Raji (cell line): ENCODE measurements around the gene SPRED2.

ENCODE experiments used
- POLR2A ChIP-seq: IDR thresholded peaks from 2 replicates; pipeline ENCODE4 v1.6.1; 2011; ENCODE audit warnings: low read depth, low read length, control low read depth; ENCODE audit not compliant: insufficient read depth

SPRED2 gene

DNA sequence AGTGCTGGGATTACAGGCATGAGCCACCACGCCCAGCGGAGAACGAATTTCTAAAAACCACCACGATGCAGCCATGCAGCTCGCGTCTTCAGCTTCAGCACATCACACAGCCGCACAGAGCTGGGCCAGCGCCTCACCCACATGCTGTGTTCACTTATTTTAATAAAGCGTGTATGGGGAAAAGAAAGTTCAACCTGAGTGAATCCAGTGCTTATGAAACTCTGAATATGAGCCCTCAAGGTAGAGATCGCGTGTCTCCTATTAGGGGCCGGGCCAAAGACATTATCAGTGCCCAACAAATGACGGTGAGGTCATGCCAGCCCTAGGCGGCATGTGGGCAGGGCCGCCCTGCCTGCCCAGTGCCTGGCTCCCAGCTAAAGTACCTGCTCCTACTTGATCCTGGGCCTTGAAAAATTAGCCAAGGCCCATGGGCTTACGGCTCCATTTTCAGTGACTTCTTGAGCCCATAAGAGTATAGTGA, 44.3 kb downstream of the SPRED2 start:
- TF ChIP-seq POLR2A, result no peak

DNA sequence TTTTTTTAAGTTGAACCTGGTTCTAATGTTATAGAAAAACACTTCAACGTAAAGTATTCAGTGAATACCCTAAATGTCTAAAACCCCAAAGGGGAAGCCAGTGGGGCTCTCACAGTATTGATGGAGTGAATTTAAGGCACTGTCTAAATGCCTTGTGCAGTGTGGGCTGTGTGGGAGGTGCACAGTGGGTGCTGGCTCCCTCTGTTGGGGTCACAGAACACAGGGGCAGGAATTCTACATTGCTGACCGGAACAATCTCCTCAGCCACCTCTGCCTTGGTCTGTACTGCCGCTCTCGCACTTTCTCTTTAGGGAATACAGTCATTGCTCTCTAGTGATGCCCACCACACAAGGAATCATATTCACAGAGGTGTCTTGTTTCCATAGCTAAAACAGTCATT, 45.4 kb downstream of the SPRED2 start:
- TF ChIP-seq POLR2A, result no peak

DNA sequence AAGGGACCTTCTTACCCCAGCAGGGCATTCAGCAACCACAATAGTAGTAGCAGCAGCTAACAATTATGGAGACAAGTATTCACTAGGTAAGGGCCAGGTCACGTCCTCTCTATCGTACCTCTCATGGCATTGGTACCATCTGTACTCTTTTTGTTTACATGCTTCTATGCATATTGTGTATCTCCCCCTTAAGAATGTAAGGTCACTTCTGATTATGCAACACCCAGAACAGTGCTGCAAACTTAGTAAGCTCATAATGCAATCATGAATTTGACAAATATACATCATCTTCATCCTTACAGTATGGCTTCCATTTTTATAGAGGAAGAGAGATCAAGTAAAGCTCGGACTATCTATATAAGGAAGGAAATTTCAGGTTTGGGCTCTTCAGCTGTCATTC, 46.1 kb downstream of the SPRED2 start:
- TF ChIP-seq POLR2A, result no peak

DNA sequence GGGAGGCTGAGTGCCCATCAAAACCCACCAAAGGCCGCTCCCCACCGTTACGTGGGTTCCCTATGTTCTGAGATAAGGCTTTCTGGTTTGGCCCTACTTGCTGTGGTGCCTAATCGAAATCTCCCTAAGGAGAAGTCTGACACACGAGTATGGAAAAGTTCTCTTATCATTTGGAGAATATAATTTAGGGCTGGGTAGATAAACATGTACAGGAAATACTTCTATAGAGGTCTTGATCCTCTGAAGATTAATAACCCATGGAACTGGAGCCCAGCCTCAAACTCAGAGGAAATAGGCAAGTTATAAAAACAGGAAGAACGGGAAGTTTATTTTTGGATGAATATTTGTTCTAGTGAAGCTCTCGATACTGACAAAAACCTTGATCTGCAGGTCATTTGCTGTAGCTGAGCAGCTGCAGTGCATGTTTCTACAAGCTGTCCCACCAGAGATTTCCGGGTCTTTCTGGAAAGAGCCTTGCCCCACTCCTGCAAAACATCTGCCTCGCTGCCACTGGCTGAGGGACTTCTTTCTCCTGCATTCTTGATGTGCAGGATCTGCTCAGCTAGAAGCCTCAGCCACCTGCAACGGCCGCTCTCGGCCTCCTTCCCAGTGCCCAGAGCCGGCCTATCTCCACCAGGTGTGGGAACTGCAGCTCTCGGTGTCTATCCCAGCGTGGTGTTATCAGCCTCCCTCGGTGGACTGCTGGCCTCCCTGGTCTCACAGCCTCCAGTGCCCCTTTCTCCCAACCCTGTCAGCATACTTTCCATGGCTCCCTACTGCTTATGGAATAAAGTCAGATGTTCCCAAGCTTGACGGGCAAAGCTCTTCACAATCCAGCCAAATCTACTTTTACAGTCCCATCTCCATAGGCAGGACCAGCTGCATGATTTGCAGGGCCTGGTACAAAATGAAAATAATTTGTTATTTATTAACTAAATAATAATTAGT, 48.6 kb downstream of the SPRED2 start:
- no peak for TF ChIP-seq POLR2A

DNA sequence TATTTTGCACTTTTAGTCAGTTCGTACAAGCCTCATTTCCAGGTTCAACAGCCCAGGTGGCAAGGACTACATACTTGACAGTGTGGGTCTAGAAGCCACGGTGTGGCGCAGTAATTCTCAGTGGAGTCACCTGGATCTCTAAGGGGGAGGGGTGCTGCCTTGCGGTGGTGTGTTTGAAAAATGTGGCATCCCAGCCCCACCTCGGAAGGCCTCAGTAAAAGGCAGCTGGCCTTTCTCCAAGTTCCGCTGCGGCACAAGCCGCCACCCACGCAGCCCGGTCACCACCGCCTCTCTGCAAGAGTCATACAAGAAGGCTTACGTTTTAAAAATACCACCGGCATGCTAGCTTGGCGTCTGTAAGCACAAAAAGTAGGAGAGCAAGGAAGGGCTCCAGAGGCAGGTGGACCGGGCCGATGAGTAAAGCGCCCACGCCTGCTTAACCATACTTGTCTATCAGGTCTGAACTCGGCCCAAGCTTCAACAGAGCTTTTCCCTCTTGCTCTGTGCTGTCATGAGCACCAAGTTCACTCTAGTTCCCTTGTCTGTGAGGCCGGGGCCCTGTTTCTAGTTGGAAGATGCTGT, 49.5 kb downstream of the SPRED2 start:
- no peak for TF ChIP-seq POLR2A

DNA sequence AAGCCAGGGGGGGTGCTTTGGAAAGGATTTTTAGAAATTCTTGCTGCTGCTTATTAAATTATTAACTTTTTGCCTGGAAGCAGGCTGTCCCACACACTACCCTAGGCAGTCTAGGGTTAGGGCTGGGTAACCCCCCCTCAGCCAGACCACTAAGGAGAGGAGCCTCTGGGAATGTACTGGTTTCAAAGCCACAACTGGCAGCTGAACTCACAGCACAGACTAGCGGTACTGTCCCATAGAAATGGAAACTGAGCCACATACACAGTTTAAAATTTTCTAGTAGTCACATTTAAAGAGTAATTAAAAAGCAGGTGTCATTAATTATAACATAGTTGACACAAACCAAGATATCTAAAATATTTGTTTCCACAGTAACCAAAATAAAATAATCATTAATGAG, 50.1 kb downstream of the SPRED2 start:
- TF ChIP-seq POLR2A, result no peak

DNA sequence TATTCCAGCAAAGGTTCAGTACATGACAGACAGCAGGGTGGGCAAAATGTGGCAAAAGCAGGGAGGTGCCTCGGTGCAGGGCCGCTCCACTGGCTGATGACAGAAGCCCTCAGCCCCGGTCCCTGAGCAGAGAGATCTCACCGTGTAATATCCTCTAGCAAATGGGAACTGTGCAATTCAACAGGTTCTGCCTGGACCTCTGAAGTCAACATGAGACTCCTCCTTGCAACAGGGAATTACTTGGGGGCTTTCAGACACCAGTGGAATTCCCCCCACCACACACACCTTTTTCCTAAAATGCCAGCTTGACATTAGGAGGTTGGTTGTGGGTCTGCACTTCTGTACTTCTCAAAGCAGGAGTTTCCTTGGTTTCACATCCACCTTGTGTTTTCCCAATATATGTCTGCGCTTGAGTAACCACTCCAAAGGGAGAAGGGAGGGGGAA, 50.8 kb downstream of the SPRED2 start:
- no peak for TF ChIP-seq POLR2A

DNA sequence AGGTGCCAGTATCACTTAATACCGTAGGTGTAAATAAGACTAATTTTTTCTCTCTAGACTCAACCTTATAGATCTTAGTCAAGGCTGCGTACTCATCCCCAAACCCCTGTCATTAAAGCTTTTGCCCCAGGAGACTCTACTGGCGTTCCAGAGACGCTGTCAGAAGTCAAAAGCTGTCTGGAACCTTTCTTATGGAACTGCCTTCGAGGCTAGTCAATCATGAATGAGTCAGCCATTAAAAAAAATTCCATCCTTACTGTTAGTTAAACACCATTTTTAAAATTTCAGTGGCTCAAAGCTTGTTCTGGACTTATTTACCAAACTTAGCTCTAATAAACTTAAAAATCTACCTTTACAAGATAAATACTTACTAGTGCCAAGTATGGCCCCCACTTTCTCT, 52.1 kb downstream of the SPRED2 start:
- TF ChIP-seq POLR2A, result no peak

DNA sequence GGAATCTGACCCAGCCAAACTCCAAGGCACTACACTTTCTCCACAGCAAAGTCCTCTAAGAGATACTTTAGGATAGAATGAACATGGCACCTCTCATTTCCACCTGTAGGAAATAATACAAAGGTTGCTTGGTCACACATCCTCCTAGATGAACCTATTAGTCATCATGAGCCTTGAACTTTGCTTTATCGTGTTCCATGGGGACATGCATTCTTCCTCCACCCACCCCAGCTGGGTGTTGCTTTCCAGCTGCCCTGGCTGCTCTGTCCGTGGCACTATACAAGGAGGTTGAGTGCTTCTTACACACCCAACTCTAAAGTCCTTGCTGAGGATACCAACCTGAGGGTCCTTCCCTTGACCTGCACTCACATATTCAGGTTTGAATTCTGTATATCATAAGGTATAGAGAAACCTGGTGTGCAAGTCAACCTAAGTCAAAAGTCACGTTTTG, 52.7 kb downstream of the SPRED2 start:
- no peak for TF ChIP-seq POLR2A

DNA sequence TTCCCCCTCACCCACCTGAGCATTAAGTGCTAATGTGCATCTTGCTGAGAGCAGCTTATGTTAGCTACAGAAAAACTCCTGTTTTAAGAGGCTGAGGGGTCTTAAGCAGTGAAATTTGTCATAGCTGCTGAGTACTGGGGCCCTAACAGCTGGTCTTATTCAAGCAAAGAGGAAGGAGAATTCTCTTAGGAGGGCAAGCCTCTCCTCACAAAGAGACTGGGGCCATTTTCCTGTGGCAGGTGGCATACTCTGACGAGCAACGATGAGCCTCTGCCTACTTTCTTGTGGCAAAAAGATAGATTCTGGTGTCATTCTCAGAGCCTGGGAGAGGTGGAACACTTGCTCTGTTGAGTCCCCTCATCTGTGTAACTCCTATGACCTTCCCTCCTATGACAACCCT, 53.2 kb downstream of the SPRED2 start:
- no peak for TF ChIP-seq POLR2A

DNA sequence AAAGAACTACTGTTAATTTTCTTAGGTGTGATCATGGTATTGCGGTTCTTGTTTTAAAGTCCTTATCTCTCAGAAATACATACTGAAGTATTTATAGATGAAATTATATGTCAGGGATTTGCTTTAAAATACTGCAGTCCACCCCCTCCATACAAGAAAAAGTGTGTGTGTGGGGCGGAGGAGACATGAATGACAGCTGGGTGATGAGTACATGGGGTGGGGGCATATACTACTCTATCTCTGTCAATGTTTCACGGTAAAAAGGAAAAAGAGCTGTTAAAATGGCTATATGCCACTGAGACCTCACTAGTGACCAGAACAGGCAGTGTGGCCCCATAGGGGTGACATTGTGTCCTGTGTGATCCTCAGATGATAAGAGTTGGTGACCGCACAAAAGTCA, 54.1 kb downstream of the SPRED2 start:
- TF ChIP-seq POLR2A, result no peak

DNA sequence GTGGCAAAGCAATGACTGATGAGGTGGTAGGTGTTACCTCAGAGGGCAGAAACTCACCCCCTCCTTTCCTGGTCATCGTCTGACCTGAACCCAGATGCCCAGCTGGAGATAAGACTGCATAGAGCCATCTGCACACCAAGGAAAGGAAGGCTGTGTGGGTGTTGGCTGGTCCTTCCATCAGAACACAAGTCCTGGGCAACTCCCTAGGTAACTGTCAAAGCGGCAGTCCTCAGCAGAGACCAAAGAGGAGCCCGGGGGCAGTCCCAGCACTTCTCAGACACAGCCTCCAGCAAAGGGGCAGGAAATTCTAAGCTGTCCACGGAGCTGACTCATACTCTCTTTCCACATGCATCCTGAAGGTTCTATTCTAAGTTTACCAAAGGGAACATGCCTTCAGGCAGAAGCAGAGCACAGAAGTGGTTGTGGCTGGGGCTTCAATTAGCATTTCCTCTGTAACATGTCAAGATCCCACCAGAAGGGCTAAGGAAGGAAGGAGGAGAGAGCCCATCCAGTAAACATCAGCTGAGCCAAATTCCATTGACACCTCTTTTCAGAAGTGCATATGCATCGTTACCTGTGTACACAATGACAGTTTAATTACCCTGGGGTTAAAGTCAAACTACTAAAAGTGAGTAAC, 54.7 kb downstream of the SPRED2 start:
- TF ChIP-seq POLR2A, result no peak

DNA sequence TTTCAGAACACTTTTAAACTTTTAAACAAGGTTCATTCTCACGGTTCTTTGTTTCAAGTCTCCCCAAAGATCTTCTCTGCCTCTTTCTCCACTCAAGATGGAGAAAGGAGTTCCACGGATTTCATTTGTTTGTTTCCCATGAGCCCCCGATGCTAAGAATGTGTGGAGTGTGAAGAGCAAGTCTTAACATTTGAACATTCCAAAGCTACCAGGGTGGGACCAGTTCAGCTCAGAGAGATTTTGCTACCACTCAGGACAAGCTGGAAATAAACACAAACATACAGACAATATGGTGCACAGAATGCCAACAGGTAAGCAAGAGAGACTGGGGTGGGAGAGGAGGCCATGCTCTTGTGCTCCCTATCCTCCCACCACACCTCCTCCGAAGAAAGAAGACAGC, 56.7 kb downstream of the SPRED2 start:
- no peak for TF ChIP-seq POLR2A

DNA sequence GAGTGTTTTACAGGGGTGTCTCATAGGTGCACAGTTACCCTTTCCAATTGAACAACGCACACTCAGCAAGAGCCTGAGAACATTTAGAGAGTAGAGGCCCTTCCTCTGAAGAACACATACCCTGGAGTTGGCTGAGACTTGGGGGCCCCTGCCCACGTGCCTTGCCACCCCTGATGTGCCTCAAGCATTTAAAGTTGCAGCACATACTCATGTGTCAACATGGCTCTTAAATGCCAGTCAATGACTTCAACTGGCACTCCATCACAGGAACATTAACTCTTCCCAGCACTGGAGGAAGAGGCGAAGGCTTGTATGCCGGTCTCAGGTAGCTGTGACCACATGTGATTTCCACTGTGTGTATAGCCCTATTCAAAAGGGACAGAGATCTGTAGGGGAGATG, 57.4 kb downstream of the SPRED2 start:
- no peak for TF ChIP-seq POLR2A

DNA sequence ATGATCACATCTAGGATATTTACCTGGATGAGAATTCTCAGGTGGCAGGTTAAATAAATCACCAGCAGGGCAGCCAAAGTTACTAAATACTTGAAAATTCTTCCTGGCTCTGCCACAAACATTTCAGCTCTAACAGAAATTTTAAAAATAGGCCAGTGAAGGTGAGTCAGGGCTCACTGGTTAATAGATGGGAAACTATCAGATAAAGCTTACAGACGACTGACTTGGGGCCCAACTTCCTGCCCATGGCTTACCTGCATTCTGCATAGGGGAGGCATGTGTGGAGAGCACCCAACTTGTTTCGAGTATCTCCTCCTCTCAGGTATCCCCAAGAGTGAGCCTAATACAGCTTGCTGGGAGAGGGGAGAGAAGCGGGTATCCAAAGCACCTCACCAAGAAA, 57.8 kb downstream of the SPRED2 start:
- TF ChIP-seq POLR2A, result no peak
